DMS53 treated with DMSO at 0.1 percent for 48 hours (cell line): ENCODE measurements around the gene LNX1.

Source experiments
- DNase-seq: peaks from one replicate; lab custom pipeline; 2025; ENCODE audit not compliant: unreplicated experiment; lab: John Stamatoyannopoulos, UW

Gene LNX1

DNA sequence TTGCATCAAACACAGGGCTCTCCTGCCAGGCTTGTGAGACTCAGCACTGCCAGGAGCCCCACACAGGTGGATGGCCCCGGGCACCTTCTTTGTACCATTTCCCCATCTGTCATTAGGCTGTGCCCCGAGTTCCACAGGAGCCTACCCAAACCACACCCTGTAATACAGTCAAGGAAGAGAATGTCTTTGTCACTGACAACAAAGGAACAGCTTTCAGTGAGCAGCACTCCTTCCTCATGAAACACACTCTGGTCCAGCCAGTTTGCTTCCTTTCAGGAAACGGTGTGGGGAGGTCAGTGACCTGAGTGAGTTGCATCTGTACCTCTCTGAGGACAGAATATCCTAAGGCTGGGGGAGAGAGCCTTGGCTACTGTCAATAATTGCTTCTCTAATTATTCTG, 53.7 kb downstream of the LNX1 start:
- no peak for DNase-seq

DNA sequence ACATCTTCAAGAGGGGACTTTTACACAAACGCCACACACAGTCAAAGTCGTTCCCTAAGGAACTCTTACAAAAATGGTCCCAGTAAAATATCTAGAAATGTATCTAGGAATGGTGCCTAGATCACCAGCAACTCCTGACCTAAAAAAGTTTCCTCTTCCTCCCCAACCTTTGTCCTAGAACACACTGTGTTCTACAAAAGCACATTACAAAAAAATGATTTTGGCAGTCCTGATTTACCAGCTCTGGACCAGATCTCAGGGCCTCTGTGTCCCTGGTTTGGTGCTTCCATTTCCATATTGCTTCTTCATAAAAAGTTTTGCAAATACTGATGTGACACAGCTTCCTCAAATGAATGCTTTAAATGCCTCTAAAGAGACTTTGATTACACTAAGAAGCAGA, 55.0 kb downstream of the LNX1 start:
- no peak for DNase-seq

GRCh38 chr4:53535567-53535966, 55.7 kb downstream of the LNX1 start:
- DNase-seq: no peak

DNA sequence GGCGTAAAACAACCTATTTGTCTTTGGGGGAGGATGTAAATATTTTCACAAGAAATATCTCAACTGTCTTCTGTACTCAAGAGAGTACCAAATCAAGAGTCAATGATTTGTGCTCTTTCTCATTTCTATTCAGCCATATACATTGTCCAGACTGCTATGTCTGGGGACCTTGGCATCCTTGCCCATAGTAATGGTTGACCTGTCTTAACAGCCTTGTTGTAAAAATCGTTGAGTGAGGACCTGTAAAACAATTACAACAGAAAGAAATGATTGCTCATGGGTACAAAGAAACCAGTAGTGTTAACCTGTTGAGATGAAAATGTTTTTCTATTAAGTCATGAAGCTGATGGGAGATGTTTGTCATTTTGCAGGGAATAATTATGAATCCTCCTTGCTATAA, 56.6 kb downstream of the LNX1 start:
- DNase-seq: no peak

DNA sequence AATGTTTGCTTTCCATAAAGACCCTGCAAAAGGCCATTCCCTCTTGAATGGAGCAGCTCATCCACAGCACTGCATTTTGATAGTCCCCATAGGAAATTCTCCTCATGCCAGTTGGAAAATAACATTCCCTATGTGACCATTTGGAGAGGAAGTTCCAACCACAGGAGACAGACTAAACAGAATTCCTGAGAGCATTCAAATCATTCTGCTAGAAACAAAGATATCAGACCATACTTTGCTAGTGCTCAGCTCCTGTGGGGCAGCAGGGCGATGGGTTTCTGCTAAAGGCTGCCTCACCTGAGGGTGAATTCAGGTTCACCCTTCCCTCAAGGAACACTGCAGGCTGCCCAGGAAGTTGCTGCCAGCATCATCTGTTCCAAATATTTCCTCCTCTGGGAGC, 58.8 kb downstream of the LNX1 start:
- no peak for DNase-seq

DNA sequence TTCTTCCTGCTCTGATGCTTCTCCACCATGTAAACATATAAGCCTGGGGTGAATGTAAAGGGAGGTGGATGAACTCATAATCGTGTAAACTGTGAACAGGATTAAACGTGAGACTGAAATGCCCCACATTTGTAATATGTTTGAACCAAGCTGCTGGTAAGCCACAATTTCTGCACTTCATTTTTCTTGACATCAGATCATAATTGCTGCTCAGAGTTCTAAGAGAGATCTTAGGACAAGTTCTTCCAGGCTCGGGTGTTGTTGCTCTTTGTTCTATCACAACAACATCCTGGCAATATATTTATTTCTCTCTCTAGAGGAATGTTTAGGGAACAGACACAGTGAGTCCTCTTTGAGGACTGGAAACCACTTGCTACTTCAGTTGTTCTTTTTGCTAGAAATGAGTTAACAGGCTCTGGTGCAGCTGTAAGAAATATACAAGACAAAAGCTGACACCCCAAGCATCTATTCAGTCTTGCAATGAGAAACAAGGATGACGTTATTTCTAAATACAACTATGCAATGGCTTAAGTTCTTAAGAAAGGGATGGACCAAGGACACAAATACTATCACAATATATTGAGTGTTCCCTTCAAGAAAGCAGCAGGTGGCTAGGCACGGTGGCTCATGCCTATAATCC, 59.6 kb downstream of the LNX1 start:
- no peak for DNase-seq

GRCh38 chr4:53529025-53529424, 62.3 kb downstream of the LNX1 start:
- DNase-seq: no peak

DNA sequence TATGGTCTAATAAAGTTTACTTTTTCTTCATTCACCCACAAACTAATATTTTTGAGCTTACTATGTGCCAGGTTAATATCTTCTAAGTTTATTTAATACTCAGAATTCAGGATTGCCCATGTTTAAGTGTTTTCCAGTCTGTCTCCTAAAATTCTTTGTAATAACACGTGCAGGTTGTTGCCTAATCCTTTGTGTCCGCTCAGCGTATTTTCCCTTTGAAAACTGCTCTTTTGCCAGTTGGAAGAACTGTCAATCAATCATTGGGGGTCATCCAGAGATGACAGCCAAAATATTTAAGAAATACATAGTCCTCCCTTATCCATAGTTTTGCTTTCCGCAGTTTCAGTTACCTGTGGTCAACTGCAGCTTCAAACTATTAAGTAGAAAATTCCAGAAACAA, 63.4 kb downstream of the LNX1 start:
- DNase-seq: no peak

GRCh38 chr4:53527326-53527725, 64.0 kb downstream of the LNX1 start:
- no peak for DNase-seq

GRCh38 chr4:53522334-53522733, 69.0 kb downstream of the LNX1 start:
- no peak for DNase-seq

DNA sequence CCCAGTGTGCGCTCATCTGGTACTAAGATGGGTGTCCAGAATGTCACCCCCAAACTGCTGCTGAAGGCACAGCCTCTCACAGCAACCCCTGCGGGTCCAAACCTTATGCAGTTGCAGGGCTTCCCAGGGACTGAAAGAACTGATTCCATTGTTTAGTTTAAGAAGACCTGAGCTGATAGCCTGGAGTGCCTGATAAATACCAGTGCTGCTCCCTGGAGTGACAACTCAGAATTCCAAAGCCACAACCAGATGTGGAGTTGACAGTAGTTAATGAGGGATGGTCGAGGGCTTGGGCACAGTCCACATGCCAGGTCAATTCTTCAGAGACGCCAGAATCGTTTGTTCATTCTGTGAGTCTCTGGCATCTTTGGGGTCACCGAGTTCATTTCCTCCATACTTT, 71.2 kb downstream of the LNX1 start:
- DNase-seq: no peak

DNA sequence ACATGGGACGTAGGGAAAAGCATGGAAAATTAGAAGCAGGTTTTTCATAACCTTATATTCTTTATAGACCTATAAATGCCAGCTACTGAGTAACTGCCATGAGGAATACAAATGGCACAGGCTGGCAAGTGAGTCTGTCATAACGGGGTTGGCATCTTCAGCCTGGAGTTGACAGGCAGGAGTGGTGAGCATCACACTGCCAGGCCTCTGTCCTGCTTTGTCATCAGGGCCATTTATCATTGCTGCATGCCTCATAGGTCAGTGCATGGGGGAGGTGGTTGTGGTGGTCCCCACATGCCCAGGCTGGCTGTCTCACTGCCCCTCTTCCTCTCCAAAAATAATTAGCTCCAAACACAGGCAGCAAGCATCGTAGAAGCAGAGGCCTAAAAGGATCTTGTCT, 72.5 kb downstream of the LNX1 start:
- no peak for DNase-seq

DNA sequence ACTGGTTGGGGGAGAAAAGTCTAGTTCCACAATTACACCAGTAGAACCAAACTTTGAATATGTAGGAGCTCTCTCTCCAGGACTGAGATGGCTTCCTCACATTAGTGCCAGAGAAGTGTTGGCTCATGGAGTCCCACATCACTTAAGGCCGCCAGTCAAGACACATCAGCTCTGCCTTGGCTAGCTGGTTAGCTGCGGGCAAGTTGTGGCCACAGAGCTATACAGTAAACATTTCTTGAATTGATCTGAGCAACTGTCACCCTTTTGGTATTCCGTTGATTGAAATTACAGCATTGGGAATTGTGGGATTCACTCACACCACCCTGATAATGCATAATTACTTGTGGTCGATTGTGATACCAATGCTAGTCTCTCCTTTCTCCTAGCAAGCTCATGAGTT, 76.2 kb downstream of the LNX1 start:
- no peak for DNase-seq

DNA sequence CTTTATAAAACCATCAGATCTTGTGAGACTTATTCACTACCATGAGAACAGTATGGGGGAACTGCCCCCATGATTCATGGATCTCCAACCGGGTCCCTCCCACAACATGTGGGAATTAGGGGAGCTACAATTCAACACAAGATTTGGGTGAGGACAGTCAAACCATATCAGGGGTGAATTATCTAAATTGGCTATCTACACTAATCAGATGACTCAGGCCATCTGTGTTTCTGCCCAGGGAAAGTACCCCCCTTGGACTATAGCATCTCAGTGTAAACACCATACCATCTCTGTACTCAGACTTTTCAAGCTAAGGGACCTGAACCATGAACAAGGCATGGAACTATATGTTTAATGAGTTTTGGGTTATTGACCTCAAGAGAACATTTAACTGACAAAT, 76.8 kb downstream of the LNX1 start:
- no peak for DNase-seq

- DNase-seq: no peak
These were observed 78.7 kb downstream of the LNX1 start for GRCh38 chr4:53512608-53513007.

DNA sequence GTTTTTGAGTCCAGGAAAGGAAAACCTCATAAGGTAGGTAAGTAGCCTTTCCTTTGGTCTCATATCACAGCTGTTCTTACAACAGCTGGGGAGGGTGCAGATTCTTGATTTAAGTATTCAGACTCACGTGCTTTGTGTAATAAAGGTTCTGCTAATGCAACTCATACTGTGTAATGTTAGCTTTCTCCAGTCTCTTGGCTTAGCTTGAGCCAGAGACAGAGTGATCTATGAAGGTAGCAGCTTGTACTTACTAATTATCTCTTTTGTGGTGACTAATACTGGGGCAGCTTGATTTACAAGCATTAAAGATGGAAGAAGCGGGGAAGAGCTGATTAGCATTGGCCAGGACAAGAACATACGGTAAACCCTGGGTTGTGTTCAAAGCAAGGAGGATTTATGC, 80.3 kb downstream of the LNX1 start:
- DNase-seq: no peak

- DNase-seq: no peak
These were observed 81.0 kb downstream of the LNX1 start for GRCh38 chr4:53510321-53510720.

GRCh38 chr4:53508446-53508845, 82.8 kb downstream of the LNX1 start:
- DNase-seq: no peak

DNA sequence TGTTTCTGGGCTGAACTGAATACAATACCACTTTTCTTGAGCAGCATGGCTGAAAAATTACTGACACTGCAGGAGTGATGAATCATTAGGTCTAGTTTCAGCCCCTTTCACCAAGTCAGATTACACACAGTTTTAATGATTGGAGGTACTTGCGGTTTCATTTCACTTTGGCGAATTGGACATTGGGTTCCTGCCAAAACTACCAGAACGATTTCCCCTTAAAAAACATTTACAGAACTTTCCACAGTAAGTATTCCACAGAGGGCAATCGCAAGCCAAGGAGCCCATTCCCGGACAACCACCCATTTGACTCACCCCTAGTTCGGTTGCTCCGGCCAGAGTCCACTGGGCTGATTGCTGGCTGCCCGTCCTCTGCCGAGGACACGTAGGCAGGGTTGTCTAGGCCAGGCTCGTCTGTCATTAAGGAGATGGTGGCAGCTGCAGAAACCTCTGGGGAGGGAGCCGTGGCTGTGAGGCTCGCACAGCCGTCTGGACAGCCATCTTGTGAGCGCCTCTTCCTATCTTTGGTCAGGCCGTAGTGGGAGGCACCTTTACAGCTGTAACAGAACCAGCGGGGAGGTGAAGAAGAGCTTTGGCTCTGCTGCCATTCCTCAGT, 83.5 kb downstream of the LNX1 start:
- DNase-seq: no peak

- DNase-seq: no peak
These were observed 84.2 kb downstream of the LNX1 start for GRCh38 chr4:53507058-53507457.

DNA sequence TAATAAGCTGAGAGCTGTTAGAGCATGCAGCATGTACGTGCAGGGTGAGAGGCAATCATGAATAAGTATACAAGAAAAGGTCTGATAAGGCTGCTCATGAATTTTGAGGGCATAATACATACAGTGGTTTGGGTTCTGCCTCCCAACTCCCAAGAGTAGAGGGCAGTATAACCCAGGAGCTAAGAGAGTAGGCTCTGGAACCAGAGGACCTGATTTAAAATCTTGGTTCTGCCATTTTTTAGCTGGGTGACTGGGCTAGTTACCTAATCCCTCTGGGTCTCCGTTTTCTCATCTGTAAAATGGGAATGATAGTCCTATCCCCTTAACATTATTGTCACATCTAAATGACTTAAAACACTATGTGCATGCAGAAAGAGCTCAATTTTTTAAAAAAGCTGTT, 85.3 kb downstream of the LNX1 start:
- DNase-seq: no peak

DNA sequence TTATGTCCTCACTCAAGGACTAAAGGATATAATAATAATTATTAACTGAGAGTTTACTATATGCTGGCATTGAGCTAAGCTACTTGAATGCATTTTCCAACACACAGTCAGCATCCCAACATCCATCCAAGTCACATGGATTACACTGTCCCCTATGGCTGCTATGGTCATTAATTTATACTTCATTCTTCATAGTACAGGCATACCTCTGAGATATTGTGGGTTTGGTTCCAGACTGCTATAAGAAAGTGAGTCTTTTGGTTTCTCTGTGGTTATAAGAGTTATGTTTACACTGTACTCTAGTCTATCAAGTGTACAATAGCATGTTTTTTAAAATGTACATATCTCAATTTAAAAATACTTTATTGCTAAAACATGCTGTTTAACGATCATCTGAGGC, 89.2 kb downstream of the LNX1 start:
- no peak for DNase-seq

DNA sequence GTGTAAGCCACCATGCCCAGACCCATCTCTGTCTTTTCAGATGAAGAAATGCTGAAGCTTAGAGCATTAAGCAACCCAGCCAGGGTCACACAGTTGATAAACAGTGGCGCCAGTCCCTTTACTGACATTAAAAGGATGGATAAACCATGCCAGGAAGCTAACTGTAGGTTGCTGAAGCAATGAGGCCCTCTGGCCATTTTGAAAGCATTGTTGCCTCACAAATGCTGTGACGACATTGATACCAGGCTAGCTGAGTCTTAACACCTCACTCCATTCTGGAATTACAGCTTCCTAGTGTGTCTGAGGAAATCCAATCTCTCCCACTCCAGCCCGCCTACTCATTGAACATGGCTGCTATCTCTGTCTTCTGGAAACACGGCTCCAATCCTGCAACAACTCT, 89.7 kb downstream of the LNX1 start:
- DNase-seq: no peak
